GM19023 (cell line): ENCODE measurements around the gene APOH.
"Not testable (repeated sequence)": the region's sequence is repeated elsewhere in the genome, so short reads cannot be mapped to it uniquely, and the experiment has no call there.

ENCODE experiments used
- ATAC-seq: cut with Tn5 transposase; IDR thresholded peaks from one replicate; pipeline ENCODE4 v1.9.1; 2021; ENCODE audit warnings: mild to moderate bottlenecking, moderate library complexity; ENCODE audit not compliant: unreplicated experiment

APOH gene, protein sequence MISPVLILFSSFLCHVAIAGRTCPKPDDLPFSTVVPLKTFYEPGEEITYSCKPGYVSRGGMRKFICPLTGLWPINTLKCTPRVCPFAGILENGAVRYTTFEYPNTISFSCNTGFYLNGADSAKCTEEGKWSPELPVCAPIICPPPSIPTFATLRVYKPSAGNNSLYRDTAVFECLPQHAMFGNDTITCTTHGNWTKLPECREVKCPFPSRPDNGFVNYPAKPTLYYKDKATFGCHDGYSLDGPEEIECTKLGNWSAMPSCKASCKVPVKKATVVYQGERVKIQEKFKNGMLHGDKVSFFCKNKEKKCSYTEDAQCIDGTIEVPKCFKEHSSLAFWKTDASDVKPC

DNA sequence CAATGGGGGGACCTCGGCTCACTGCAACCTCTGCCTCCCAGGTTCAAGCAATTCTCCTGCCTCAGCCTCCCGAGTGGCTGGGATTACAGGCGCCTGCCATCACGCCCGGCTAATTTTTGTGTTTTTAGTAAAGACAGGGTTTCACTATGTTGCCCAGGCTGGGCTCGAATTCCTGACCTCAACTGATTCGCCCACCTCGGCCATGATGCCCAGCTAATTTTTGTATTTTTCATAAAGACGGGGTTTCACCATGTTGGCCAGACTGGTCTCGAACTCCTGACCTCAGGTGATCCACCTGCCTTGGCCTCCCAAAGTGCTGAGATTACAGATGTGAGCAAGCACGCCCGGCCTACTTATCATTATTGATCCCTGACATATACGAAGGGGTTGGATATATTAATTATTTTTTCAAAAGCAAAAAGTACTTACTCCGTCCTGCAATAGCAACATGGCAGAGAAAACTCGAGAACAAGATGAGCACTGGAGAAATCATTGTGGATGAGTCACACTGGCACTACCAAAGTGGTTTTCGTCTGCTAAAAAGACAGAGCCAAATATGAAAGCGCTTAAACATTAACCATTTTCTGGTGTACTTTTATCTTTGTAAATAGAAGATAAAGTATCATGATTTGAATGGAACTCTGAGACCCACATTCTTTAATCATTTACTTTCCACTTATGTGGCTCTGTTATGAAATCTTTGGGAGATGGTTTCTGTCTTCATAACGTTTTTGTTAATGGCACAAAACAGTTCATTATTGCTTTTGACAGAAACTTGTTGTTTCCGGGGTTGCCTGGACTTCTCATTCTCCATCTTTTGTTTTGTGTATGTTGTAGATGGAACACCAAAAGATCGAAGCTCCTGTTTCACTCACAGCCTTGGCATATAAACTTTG is at the start of gene APOH:
Gene APOH (minus strand): TSS at position 529 of the 896 bp plus-strand sequence. CDS start 36 bp downstream, at position 493.
- no peak for ATAC-seq

DNA sequence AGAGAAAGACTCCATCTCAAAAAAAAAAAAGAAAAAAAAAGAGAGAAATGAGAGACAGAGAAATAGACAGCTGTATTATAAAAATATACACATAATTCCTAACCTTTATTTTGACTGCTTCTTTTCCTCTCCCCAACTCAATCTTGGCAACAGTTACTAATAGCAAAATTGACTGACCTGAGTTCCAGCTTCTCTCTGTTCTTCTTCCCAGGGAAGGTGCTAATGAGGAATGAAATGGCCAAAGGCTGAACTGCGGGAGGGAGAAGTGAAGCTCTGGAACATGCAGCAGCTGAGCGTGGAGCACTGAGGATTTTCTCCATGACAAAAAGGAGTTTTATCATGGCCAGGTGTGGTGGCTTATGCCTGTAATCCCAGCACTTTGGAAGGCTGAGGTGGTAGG is 48.0 kb upstream of the APOH start:
- ATAC-seq = no peak

- no peak for ATAC-seq
These were observed 47.2 kb upstream of the APOH start for GRCh38 chr17:66276328-66276937.

GRCh38 chr17:66275651-66276050 is 46.4 kb upstream of the APOH start:
- ATAC-seq = no peak

DNA sequence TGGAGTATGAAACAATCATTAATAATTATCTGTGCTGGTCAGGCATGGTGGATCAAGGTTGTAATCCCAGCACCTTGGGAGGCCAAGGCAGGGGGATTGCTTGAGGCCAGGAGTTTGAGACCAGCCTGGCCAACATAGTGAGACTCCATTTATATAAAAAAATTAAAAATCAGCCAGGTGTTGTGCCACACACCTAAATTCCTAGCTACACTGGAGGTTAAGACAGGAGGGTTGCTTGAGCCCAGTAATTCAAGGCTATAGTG is 44.3 kb upstream of the APOH start:
- no peak for ATAC-seq

DNA sequence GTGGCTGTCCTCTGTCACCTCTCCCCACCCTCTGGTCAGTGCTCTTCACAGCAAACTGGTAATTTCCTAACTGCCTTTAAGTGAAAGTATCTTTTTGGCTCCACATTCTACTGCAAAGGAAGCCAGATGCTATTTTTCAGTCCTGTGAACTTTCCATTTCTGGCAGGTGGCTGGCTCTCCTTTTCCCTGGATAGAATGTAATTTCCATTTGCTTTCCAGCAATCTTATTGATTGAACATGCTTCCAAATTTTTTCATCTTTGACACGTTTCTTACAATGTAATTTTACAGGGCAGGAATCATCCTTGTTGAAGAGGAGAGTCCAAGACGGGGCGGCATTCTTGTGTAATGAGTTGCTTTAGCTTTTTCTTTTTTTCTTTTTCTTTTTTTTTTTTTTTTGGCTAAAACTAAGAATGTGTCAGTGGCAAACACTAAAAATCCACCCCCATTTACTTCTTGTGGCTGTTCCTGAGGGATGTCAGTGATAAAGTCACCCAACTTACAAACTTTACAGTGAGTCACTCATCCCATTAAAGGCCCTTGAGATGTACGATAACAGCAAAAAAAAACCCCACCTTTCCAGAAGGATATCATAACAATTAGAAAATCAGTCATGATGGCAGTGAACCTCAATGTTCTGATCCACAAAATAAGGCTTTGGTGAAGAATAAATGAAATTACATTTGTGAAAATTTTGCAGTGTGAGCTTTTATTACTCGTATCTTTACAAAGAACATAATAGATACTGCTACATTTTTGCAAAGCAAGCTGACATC is 43.8 kb upstream of the APOH start:
- ATAC-seq = no peak

- no peak for ATAC-seq
These were observed 42.3 kb upstream of the APOH start for GRCh38 chr17:66271512-66271911.

GRCh38 chr17:66270106-66270505 is 40.9 kb upstream of the APOH start:
- ATAC-seq = no peak

DNA sequence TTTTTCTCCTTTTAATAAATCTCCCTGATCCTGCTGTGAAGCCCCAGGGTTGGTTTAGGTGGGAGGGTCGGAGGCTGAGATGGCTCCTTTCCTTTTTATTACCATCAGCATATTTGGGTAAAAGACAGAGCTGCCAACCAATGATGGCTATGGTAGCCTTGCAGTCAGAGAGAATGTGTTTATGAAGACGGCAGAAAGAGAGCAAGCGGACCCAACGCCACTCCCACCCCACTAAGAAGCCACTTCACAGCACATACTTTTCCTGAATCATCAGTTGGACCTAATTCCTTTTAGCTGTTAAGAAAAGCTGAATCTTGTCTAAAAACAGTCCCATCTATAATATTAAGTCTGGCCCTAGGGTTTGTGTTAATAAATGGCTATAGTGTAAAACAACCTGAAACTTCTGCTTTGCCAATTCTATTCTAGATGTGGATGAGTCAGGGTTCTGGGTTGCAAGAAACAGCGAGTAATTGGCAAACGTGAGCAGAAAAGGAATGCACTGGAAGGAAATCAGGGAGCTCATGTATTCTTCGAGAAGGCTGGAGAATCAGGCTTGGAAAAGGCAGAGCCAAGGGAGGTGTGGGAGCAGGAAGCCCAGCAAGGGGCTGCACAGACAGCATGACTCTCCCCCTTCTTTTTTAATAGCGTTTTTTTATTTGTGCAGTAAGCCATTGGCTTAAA is 39.2 kb upstream of the APOH start:
- no peak for ATAC-seq

- ATAC-seq = no peak
These were observed 35.5 kb upstream of the APOH start for GRCh38 chr17:66264696-66265095.

DNA sequence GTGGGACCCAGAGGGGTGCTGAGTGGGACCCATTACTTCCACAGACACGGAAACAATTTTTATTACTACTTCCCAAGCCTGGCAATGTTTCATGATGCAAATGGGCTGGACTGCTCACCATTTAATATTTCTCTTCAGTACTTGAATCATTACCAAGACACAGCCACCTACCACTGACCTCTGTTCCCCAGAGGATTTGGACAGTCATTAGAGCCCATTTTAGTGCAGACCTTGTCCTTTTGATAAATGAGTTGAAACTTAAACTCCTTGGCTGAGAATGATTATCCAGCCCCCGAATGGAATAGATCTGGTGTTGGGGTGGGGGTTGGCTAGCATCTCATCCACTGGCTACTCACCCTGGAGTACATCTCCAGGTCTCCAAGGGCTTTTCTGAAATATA is 33.6 kb upstream of the APOH start:
- ATAC-seq = no peak

- ATAC-seq = no peak
These were observed 31.5 kb upstream of the APOH start for GRCh38 chr17:66260688-66261087.

GRCh38 chr17:66260275-66260674 is 31.1 kb upstream of the APOH start:
- no peak for ATAC-seq

- no peak for ATAC-seq
These were observed 26.3 kb upstream of the APOH start for GRCh38 chr17:66255527-66255971.

GRCh38 chr17:66255112-66255511 is 25.9 kb upstream of the APOH start:
- no peak for ATAC-seq

- ATAC-seq = not testable (repeated sequence)
These were observed 24.2 kb upstream of the APOH start for GRCh38 chr17:66253458-66253857.

DNA sequence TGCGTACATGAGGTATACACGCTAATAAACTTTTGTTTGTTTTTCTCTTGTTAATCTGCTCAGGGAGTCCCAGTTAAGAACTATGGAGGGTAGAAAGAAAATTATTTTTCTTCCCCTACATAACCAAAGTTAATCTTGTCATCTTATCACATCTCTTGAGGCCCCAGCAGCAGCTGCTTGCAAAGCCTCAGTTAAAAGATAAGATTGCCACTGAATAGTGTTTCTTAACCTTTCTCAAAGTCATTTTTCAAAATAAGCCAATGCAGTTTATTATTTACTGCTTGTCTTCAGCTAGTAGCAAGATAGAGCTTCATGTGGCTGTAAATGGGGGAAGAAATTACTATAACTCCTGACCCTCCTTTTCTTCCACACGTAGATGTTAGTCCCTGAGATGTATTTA is 21.5 kb upstream of the APOH start:
- ATAC-seq = no peak

GRCh38 chr17:66248285-66248684 is 19.1 kb upstream of the APOH start:
- ATAC-seq = no peak

DNA sequence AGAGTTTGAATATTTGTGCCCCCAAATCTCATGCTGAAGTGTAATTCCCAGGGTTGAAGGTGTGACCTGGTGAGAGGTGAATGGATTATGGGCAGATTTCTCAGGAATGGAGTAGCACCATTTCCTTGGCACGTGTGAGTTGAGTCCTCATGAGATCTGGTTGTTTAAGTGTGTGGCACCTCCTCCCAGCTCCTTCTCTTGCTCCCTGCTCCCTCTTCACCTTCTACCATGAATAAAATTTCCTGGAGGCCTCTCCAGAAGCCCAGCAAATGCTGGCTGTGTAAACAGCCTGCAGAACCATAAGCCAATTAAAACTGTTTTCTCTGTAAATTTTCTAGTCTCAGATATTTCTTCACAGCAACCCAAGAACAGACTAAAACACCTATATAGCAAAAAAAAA is 12.6 kb upstream of the APOH start:
- no peak for ATAC-seq

GRCh38 chr17:66240630-66241029 is 11.4 kb upstream of the APOH start:
- no peak for ATAC-seq

- no peak for ATAC-seq
These were observed 10.8 kb upstream of the APOH start for GRCh38 chr17:66240013-66240412.
